Keratinocyte (primary cell): ENCODE measurements around the gene LRPPRC.

Source experiments
- CTCF ChIP-seq, 3 experiments: IDR thresholded peaks in 1 of 3; conservative IDR thresholded peaks in 1 of 3; optimal IDR thresholded peaks in 1 of 3; 2 replicates in 2 of 3; 3 replicates in 1 of 3; pipeline versions ENCODE3 to v1.5.1; 2011; ENCODE audit warnings: low read length in 3 of 3, mild to moderate bottlenecking in 3 of 3, moderate library complexity in 2 of 3, control low read depth in 1 of 3, inconsistent platforms in 1 of 3; ENCODE audit not compliant: insufficient read depth in 2 of 3; ENCODE audit errors: extremely low read depth in 1 of 3
- EZH2 ChIP-seq: IDR thresholded peaks from one replicate; pipeline ENCODE4 v1.6.1; 2012; ENCODE audit warnings: inconsistent platforms, mild to moderate bottlenecking, low read length, moderate library complexity

GRCh38 chr2:43894743-43895142 lies 101.0 kb downstream of the LRPPRC start:
- TF ChIP-seq CTCF (optimal IDR thresholded peaks at IDR 0.05 in 1 of 3, IDR thresholded peaks at IDR 0.05 in 1 of 3, conservative IDR thresholded peaks at IDR 0.05 in 1 of 3; ENCODE audit: extremely low read depth in 1 of 3, insufficient read depth in 2 of 3, low read length in 3 of 3) (no peak), EZH2 (no peak)
